Vein endothelial cell (primary cell): ENCODE data around the gene RASAL2. TPM values are rescaled to one million over a fixed set of nuclear protein-coding genes. Genes with fewer than 3 reads are reported as not detected.

Experiments
- small RNA-seq: library from RNA; depleted of rRNA; stranded (forward); fragments of <200 nt; gene quantifications from one replicate; pipeline ENCODE3, GENCODE V24; 2012
- total RNA-seq: library from RNA; depleted of rRNA; stranded (reverse); fragments of >200 nt; gene quantifications from 2 replicates; pipeline ENCODE4 v1.2.3, GENCODE V29; 2012

Gene RASAL2
- 44.1 and 50.5 TPM in 2 replicates for total RNA-seq

DNA sequence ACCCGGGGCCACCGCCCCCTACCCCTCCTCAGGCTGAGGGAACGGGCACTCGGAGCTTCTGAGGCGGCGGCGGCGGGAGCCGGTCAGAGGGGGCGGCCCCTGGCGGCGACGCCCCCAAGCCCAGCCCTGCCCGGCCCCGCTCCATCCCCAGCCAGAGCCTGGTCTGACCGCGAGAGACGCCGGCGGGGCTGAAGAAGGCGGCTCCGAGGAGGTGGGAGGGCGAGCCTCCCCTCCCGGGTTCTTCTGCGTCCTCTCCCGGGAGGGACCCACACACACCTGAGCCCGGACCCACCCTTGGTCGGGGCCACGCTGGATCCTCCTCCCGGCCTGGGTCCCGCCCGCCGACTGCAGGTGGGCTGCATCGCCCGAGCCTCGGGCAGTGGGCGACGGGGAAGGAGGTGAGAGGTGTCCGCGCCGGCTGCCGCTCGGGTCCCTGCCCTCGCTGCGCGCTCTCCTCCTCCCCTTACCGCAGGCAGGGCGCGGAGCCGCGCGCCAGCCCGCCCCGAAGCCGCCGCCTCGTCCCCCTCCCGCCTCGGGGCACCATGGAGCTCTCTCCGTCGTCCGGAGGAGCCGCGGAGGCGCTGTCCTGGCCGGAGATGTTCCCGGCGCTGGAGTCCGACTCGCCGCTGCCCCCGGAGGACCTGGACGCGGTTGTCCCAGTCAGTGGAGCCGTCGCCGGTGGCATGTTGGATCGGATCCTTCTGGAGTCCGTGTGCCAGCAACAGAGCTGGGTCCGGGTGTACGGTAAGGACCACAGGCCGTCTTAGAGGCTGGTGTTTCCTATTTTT is at the start of gene RASAL2:
Gene RASAL2 (plus strand): TSS at position 154 of the 788 bp plus-strand sequence. CDS start 389 bp downstream, at position 543.

DNA sequence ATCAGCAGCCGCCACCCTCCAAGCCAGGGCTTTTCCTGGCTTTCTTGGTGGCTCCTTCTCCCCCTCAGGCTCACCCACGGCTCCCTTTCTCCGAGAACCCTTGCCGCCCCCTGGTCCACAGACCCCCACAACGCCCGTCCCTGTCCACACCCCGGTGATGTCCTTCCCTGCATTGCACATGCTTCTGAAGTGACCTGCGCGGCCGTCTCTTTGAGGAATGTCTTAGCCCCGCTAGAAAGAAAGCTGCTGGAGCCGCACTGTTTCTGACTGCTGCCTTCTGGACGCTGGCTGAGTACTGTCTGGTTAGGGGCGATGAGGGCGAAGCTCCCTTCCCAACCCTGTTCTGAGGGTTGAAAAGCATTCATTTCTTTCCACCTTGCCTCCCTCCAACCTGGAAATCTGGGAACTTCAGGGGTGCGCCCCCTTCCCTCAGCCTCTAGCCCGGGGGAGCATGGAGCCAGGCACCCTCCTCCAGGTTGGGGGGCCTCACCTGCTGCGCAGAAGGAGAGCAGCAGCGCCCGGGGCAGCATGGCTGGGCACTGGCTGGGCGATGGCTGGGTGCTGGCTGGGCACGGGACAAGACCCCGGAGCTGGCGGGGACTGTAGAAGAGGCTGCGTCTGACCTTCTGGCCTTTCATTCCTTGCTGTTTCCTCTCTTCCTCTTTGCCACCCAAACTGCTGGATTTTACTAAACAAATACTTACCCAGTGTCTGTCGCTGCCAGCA is 402.7 kb downstream of the RASAL2 start, which contains the start of gene CLEC20A:
Gene CLEC20A (minus strand): TSS at position 555 of the 726 bp plus-strand sequence. CDS start 25 bp downstream, at position 530.

DNA sequence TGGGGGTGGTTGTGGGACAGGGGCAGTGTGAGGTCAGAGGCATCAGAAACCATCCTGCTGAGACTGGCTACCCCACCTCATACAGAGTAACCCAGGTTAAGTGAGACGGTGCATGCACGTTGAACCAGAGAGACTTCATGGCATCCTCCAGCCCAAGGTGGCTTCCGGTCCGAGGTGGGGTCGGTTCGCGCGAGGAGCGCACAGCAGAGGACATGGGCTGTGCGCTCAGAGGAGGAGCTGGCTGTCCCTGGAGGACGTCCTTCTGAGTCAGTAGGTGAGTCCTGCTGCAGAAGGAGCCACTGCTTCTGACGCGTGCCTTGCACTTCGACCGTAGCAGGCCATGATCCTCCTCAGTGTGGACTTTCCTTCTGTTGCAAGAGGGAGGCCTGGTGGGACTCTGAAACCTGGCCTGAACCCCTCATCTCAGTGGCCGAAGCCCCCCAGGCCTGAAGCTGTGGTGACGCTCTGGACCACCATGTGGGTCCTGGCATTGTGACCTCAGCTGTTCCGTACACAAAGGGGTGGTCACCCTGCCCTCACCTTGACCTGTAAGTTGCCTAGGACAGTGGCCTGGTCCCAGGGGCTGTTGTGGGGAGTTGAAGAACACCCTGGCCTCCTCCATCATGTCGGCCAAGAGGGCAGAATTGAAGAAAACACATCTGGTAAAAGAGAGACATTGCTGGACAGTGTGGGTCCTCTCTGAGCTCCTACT is 418.8 kb downstream of the RASAL2 start, which contains the start of gene TEX35:
Gene TEX35 (plus strand): TSS at position 544 of the 712 bp plus-strand sequence. CDS start 80 bp downstream, at position 624.

Small RNA genes lying within 50 kb of the gene (small RNA-seq; reads per million reads assigned to genes)
- gene RF00017, result not detected

Other genes starting within 250 kb of the RASAL2 start
- gene SEC16B, start 124.0 kb upstream of the RASAL2 start, total RNA-seq, result 0.65 and 1.2 TPM in 2 replicates